ENCODE measurements around the gene CTDSPL2.
"Not testable (repeated sequence)": the region's sequence is repeated elsewhere in the genome, so short reads cannot be mapped to it uniquely, and the experiment has no call there.

CTDSPL2 gene

DNA sequence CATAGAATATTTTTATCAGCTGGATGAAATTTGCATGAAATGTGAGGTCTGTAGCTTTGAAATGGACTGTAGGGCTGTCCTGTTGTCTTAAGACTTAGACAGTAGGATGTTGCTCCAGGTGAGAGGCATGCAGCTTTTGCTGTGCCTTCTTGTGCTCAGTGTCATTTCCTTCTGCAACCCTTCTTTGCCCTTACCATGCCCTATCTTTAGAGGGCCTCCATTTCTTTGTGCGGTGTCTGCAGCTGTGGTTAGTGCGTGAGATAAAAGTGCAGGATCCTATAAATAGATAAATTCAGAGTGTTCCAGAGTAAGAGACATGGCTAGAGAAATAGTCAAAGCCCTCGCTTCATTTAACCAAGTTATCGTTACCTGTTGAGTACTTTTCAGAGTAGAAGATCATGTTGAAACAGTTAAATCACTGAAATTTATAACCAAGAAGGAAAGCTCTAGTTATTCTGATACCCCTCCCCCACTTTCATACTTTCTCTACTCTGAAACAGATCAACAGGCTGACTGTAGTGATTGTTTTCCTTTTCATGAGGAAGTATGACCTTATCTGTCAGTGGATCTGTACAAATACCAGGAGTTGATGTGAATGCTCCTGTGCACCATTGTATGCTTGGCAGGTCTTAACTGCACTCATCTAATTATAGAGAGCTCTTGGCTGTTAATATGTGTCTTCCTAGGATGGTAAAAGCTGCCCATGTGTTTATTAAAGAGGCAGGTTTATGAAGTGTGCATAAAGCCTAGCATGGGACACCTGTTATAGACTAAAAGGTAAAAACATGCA, 127.7 kb downstream of the CTDSPL2 start:
- Histone ChIP-seq H3K9me3 (ENCODE audit: control insufficient read depth in 1 of 2, low read length in 2 of 2) (no peaks in the 10 kb centered on the region), H3K36me3 (ENCODE audit: control insufficient read depth in 1 of 2, insufficient read depth in 2 of 2, low read length in 2 of 2) (peaks cover 30 to 73% of the 10 kb centered on the region in 2 donors), H3K27me3 (ENCODE audit: control insufficient read depth in 1 of 2, insufficient read depth in 2 of 2, low read length in 2 of 2) (no peaks in the 10 kb centered on the region), H3K9ac (ENCODE audit: low read depth in 1 of 2, low read length in 2 of 2) (no peak overlapping the region), H3K4me3 (ENCODE audit: low read depth in 1 of 2, low read length in 2 of 2) (no peak overlapping the region), H3K27ac (ENCODE audit: low read depth, low read length) (no peak overlapping the region), H3K4me1 (ENCODE audit: control insufficient read depth in 1 of 2, insufficient read depth in 2 of 2, low read length in 2 of 2) (no peaks in the 10 kb centered on the region)

DNA sequence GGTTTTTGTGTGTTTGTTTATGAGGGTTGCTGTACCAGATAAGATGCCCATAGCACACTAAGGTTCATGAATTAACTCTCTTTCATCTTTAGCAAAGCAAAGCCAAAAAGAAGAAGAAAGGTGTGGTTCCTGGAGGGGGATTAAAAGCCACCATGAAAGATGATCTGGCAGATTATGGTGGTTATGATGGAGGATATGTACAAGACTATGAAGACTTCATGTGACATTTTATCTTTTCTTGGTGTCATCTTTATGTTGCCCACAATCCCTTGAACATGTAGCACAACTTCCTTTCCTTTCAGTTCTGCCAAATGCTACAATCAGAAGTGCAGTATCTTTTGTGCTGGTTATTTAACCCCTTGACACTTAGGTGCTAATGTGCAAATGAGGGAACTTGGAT, 133.5 kb downstream of the CTDSPL2 start:
- H3K36me3 ChIP-seq (ENCODE audit: control insufficient read depth in 1 of 2, insufficient read depth in 2 of 2, low read length in 2 of 2) = peaks cover 59 to 95% of the 10 kb centered on the region in 2 donors
- not testable (repeated sequence) for H3K9me3 ChIP-seq (ENCODE audit: control insufficient read depth in 1 of 2, low read length in 2 of 2); H3K4me3 ChIP-seq (ENCODE audit: low read depth in 1 of 2, low read length in 2 of 2); H3K27me3 ChIP-seq (ENCODE audit: control insufficient read depth in 1 of 2, insufficient read depth in 2 of 2, low read length in 2 of 2); H3K27ac ChIP-seq (ENCODE audit: low read depth, low read length); H3K9ac ChIP-seq (ENCODE audit: low read depth in 1 of 2, low read length in 2 of 2); H3K4me1 ChIP-seq (ENCODE audit: control insufficient read depth in 1 of 2, insufficient read depth in 2 of 2, low read length in 2 of 2)

DNA sequence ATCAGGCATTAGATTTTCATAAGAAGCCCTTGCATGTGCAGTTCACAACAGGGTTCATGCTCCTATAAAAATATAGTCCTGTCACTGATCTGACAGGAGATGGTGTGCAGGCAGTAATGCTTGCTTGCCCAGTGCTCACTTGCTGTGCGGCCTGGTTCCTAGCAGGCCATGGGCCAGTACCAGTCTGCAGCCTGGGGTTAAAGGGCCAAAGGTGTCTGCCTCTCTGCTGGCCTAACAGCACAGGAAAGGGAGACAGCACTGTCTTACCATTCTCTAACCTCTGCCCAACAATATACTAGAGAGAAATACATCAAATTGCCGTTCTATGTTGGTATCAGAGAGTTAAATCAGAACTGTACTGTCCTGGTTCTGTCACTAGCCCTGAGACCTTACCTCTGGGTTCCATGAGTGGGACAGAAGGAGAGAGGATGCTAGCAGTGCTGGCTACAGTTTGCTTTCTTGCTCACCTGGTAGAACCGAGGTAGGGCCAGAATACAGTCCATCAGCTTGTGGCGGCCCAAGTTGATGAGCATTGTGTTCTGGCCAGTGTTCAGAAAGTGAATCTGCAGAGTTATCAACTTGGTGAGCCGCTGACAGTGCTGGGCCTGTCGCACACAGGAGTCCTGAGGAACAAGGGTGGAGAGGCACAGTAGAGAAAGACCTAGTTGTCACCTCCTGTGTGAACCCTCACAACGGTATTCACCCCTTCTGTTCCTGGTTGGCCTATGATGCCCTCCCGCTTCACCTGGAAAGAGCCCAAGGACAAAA, 138.1 kb downstream of the CTDSPL2 start:
- Histone ChIP-seq H3K9me3 (ENCODE audit: control insufficient read depth in 1 of 2, low read length in 2 of 2) (peaks cover 0 to 6% of the 10 kb centered on the region in 2 donors), H3K9ac (ENCODE audit: low read depth in 1 of 2, low read length in 2 of 2) (no peak overlapping the region), H3K4me1 (ENCODE audit: control insufficient read depth in 1 of 2, insufficient read depth in 2 of 2, low read length in 2 of 2) (no peaks in the 10 kb centered on the region), H3K36me3 (ENCODE audit: control insufficient read depth in 1 of 2, insufficient read depth in 2 of 2, low read length in 2 of 2) (peaks cover 64 to 92% of the 10 kb centered on the region in 2 donors), H3K27me3 (ENCODE audit: control insufficient read depth in 1 of 2, insufficient read depth in 2 of 2, low read length in 2 of 2) (no peaks in the 10 kb centered on the region), H3K4me3 (ENCODE audit: low read depth in 1 of 2, low read length in 2 of 2) (no peak overlapping the region), H3K27ac (ENCODE audit: low read depth, low read length) (no peak overlapping the region)

DNA sequence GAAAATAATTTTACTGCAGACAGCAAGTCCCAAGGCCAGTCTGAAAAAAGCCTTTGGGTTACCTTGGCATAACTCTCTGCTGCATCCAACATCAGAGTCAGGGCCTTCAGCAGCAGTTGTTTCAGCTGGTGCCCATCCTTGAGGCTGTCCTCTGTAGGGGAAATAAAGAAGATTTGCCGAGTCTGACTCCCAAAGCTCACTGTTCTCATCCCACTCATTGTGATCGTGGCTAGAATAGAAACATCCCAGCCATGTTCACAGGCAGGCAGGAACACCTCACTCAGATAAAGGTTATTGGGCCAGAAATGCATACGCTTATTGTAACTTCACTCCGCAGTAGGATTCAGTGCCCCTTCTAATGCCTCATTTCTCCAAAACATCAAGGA, 138.7 kb downstream of the CTDSPL2 start:
- H3K36me3 ChIP-seq (ENCODE audit: control insufficient read depth in 1 of 2, insufficient read depth in 2 of 2, low read length in 2 of 2) = peaks cover 64 to 88% of the 10 kb centered on the region in 2 donors
- H3K4me1 ChIP-seq (ENCODE audit: control insufficient read depth in 1 of 2, insufficient read depth in 2 of 2, low read length in 2 of 2) = no peaks in the 10 kb centered on the region
- no peaks in the 10 kb centered on the region for H3K27me3 ChIP-seq (ENCODE audit: control insufficient read depth in 1 of 2, insufficient read depth in 2 of 2, low read length in 2 of 2)
- H3K9me3 ChIP-seq (ENCODE audit: control insufficient read depth in 1 of 2, low read length in 2 of 2) = peaks cover 0 to 6% of the 10 kb centered on the region in 2 donors
- H3K27ac ChIP-seq (ENCODE audit: low read depth, low read length) = no peak overlapping the region
- no peak overlapping the region for H3K9ac ChIP-seq (ENCODE audit: low read depth in 1 of 2, low read length in 2 of 2)
- H3K4me3 ChIP-seq (ENCODE audit: low read depth in 1 of 2, low read length in 2 of 2) = no peak overlapping the region

DNA sequence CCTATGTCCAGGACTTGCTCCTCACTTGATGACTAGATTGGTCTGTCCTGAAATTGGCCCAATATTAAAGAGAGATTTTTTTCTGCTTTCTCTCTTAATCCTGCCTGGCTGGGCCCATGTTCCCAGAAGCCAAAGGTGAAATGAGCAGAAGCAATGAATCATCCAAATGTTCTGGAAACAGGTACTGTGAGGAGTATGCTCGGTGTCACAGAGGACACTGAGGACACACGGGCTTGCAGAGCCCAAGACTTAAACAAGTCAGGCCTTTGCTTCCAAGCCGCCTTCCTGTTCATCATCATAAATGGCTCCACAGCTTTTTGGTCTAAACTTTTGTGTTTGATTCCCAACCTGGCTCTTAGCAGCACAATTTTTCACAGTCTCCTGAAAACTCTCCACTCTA, 140.9 kb downstream of the CTDSPL2 start:
- Histone ChIP-seq H3K27me3 (ENCODE audit: control insufficient read depth in 1 of 2, insufficient read depth in 2 of 2, low read length in 2 of 2) (no peaks in the 10 kb centered on the region), H3K36me3 (ENCODE audit: control insufficient read depth in 1 of 2, insufficient read depth in 2 of 2, low read length in 2 of 2) (peaks cover 60 to 75% of the 10 kb centered on the region in 2 donors), H3K4me3 (ENCODE audit: low read depth in 1 of 2, low read length in 2 of 2) (no peak overlapping the region), H3K4me1 (ENCODE audit: control insufficient read depth in 1 of 2, insufficient read depth in 2 of 2, low read length in 2 of 2) (no peaks in the 10 kb centered on the region), H3K27ac (ENCODE audit: low read depth, low read length) (no peak overlapping the region), H3K9me3 (ENCODE audit: control insufficient read depth in 1 of 2, low read length in 2 of 2) (peaks cover 0 to 6% of the 10 kb centered on the region in 2 donors), H3K9ac (ENCODE audit: low read depth in 1 of 2, low read length in 2 of 2) (no peak overlapping the region)

DNA sequence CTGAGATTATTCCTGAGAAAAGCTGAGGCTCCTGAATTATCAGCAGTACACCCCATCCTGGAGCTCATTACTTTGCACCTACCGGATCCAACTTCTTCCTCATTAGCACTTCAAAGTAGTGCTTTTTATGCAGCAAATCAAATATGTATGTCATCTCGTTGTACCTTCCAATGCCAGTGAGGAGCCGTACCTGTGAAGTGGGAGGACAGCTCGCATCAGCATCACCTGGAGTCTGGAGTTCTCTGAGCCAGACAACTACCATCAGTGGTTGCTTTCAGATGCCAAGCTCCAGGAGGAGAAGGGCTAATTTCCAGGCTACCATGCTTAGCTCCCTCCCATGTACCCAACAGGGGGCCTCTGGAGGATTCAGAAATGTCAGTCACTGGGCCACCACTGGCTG, 141.9 kb downstream of the CTDSPL2 start:
- Histone ChIP-seq H3K36me3 (ENCODE audit: control insufficient read depth in 1 of 2, insufficient read depth in 2 of 2, low read length in 2 of 2) (peaks cover 52 to 68% of the 10 kb centered on the region in 2 donors), H3K4me3 (ENCODE audit: low read depth in 1 of 2, low read length in 2 of 2) (no peak overlapping the region), H3K27ac (ENCODE audit: low read depth, low read length) (no peak overlapping the region), H3K27me3 (ENCODE audit: control insufficient read depth in 1 of 2, insufficient read depth in 2 of 2, low read length in 2 of 2) (no peaks in the 10 kb centered on the region), H3K9ac (ENCODE audit: low read depth in 1 of 2, low read length in 2 of 2) (no peak overlapping the region), H3K4me1 (ENCODE audit: control insufficient read depth in 1 of 2, insufficient read depth in 2 of 2, low read length in 2 of 2) (no peaks in the 10 kb centered on the region), H3K9me3 (ENCODE audit: control insufficient read depth in 1 of 2, low read length in 2 of 2) (peaks cover 0 to 6% of the 10 kb centered on the region in 2 donors)

DNA sequence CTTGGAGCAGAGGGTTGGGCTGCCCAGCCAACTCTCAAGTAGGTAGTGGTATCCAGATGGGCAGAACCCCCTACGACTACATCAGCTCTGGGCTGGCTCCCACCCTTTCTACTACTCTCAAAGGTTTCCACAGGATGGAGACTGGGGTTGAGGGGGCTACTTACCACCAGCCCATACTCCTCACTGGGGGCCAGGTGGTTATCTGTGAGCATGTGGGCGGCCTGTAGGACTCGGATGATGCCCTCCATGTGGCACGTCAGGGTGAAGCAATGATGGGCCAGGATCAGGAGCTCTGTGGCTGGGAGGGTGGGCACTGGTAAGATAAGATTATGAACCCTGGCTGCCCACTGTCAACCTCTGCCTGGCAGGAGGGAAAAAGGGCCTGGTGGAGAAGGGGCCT, 142.9 kb downstream of the CTDSPL2 start:
- Histone ChIP-seq H3K4me1 (ENCODE audit: control insufficient read depth in 1 of 2, insufficient read depth in 2 of 2, low read length in 2 of 2) (no peaks in the 10 kb centered on the region), H3K27ac (ENCODE audit: low read depth, low read length) (no peak overlapping the region), H3K27me3 (ENCODE audit: control insufficient read depth in 1 of 2, insufficient read depth in 2 of 2, low read length in 2 of 2) (no peaks in the 10 kb centered on the region), H3K36me3 (ENCODE audit: control insufficient read depth in 1 of 2, insufficient read depth in 2 of 2, low read length in 2 of 2) (peaks cover 43 to 67% of the 10 kb centered on the region in 2 donors), H3K4me3 (ENCODE audit: low read depth in 1 of 2, low read length in 2 of 2) (no peak overlapping the region), H3K9me3 (ENCODE audit: control insufficient read depth in 1 of 2, low read length in 2 of 2) (peaks cover 0 to 3% of the 10 kb centered on the region in 2 donors), H3K9ac (ENCODE audit: low read depth in 1 of 2, low read length in 2 of 2) (no peak overlapping the region)

DNA sequence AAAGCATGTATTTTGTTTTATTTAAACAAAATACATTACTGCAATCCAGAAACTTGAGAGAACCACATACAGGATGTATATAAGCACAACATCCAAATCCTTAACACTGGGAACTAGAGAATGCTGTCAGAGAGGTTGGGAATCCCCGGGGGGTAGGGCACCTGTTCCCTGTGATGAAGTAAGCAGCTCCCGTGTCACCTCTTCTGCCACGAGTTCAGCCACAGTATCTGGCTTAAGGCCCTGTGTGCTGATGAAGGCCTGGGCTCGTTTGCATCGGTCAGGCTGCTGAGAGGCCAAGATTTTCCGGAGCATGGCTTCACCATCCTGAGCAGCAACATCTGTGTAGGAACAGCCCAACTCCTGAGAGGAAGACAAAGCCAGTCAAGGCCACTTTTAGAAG, 146.0 kb downstream of the CTDSPL2 start:
- Histone ChIP-seq H3K27me3 (ENCODE audit: control insufficient read depth in 1 of 2, insufficient read depth in 2 of 2, low read length in 2 of 2) (no peaks in the 10 kb centered on the region), H3K9me3 (ENCODE audit: control insufficient read depth in 1 of 2, low read length in 2 of 2) (no peaks in the 10 kb centered on the region), H3K4me3 (ENCODE audit: low read depth in 1 of 2, low read length in 2 of 2) (no peak overlapping the region), H3K36me3 (ENCODE audit: control insufficient read depth in 1 of 2, insufficient read depth in 2 of 2, low read length in 2 of 2) (peaks cover 26 to 45% of the 10 kb centered on the region in 2 donors), H3K4me1 (ENCODE audit: control insufficient read depth in 1 of 2, insufficient read depth in 2 of 2, low read length in 2 of 2) (no peaks in the 10 kb centered on the region), H3K27ac (ENCODE audit: low read depth, low read length) (no peak overlapping the region), H3K9ac (ENCODE audit: low read depth in 1 of 2, low read length in 2 of 2) (no peak overlapping the region)

DNA sequence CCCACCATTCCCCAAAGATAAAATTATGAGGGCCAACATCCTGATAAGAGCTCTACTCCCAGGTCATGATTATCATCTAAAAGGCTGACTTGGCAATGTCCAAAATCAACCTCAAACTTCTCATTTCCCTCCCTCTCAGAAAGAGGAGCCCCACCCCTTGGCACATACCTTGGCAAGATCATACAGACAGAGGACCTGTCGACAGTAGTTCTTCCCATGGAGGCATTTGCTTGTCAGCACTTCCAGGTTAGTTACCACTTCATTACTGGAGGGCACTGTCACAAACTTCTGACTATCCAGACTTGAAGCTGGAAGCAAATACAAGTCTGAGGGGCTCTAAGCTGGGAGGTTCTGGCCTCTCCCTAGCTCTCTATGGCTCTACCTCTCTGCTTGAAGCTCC, 147.3 kb downstream of the CTDSPL2 start:
- Histone ChIP-seq H3K36me3 (ENCODE audit: control insufficient read depth in 1 of 2, insufficient read depth in 2 of 2, low read length in 2 of 2) (peaks cover 21 to 37% of the 10 kb centered on the region in 2 donors), H3K4me1 (ENCODE audit: control insufficient read depth in 1 of 2, insufficient read depth in 2 of 2, low read length in 2 of 2) (no peaks in the 10 kb centered on the region), H3K27me3 (ENCODE audit: control insufficient read depth in 1 of 2, insufficient read depth in 2 of 2, low read length in 2 of 2) (no peaks in the 10 kb centered on the region), H3K27ac (ENCODE audit: low read depth, low read length) (no peak overlapping the region), H3K4me3 (ENCODE audit: low read depth in 1 of 2, low read length in 2 of 2) (no peak overlapping the region), H3K9me3 (ENCODE audit: control insufficient read depth in 1 of 2, low read length in 2 of 2) (no peaks in the 10 kb centered on the region), H3K9ac (ENCODE audit: low read depth in 1 of 2, low read length in 2 of 2) (no peak overlapping the region)
